ENCODE results near the gene VWA8.

Gene VWA8

DNA sequence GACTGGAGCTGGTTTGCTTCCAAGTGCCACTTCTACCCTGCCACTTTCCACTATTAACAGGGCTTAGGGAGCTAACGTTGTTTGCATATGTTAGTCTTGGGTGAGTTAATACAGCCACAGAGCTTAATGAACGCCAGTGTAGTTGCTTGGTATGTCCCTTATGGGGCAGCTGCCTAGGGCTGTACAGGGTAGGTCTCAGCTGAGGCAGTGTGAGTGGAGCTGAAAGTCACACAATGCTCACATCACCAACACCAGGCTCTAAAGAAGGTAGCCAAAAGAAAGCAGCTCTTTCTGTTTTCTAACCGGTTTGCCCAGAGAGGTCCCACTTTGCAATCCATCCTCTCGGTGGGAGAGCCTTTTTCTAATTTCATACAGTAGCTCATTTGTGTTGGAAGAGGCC lies 317.4 kb downstream of the VWA8 start:
- peaks cover 28% of the 10 kb centered on the region for H3K4me1 ChIP-seq (ENCODE audit: control insufficient read depth, low read length)
- no peaks in the 10 kb centered on the region for H3K27me3 ChIP-seq (ENCODE audit: control insufficient read depth, low read length)
- TF ChIP-seq, protein P1, sequence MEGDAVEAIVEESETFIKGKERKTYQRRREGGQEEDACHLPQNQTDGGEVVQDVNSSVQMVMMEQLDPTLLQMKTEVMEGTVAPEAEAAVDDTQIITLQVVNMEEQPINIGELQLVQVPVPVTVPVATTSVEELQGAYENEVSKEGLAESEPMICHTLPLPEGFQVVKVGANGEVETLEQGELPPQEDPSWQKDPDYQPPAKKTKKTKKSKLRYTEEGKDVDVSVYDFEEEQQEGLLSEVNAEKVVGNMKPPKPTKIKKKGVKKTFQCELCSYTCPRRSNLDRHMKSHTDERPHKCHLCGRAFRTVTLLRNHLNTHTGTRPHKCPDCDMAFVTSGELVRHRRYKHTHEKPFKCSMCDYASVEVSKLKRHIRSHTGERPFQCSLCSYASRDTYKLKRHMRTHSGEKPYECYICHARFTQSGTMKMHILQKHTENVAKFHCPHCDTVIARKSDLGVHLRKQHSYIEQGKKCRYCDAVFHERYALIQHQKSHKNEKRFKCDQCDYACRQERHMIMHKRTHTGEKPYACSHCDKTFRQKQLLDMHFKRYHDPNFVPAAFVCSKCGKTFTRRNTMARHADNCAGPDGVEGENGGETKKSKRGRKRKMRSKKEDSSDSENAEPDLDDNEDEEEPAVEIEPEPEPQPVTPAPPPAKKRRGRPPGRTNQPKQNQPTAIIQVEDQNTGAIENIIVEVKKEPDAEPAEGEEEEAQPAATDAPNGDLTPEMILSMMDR (IDR thresholded peaks at IDR 0.05; ENCODE audit: low read depth, low read length, poor library complexity, severe bottlenecking): no peak
- TF ChIP-seq EZH2phosphoT487 (IDR thresholded peaks at IDR 0.05; ENCODE audit: borderline replicate concordance, low read length): no peak

DNA sequence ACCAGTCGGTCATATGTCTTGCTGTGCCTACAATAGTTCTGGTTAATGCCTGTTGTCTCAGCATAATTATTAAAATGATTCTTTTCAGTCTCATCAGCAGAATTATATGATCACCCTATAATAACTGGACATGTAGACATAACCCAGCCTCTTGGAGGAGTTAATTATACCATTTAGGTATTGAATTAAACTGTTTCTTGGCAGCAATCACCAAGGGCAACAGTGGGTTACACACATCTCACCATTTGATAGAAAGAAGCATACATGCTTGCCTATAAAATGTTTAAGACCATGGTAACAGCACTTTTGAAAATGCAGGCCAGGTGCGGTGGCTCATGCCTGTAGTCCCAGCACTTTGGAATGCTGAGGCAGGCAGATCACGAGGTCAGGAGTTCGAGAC lies 318.9 kb downstream of the VWA8 start:
- TF ChIP-seq EZH2phosphoT487 (IDR thresholded peaks at IDR 0.05; ENCODE audit: borderline replicate concordance, low read length): no peak
- TF ChIP-seq, protein P1 (IDR thresholded peaks at IDR 0.05; ENCODE audit: low read depth, low read length, poor library complexity, severe bottlenecking): no peak
- peaks cover 28% of the 10 kb centered on the region for H3K4me1 ChIP-seq (ENCODE audit: control insufficient read depth, low read length)

More for the DNA sequence above, 317.4 kb downstream of the VWA8 start:
- H4K20me1 ChIP-seq (ENCODE audit: control insufficient read depth, insufficient read depth, low read depth, low read length): no peaks in the 10 kb centered on the region
- H3K27ac ChIP-seq (ENCODE audit: low read depth, low read length): no peak overlapping the region
- no peak overlapping the region for H3K4me2 ChIP-seq (ENCODE audit: low read length)
- H3K79me2 ChIP-seq (ENCODE audit: control insufficient read depth, low read length): no peaks in the 10 kb centered on the region
- H3F3A ChIP-seq (ENCODE audit: control insufficient read depth, insufficient read depth): no peaks in the 10 kb centered on the region
- H3K4me3 ChIP-seq (ENCODE audit: low read length): no peak overlapping the region
- no peaks in the 10 kb centered on the region for H3K36me3 ChIP-seq (ENCODE audit: control insufficient read depth, low read length)
- no peaks in the 10 kb centered on the region for H3K9me3 ChIP-seq (ENCODE audit: control insufficient read depth, insufficient read depth, low read length)
- no peaks in the 10 kb centered on the region for H3K9me2 ChIP-seq (replicated peaks; ENCODE audit: control insufficient read depth, low read length)

DNA sequence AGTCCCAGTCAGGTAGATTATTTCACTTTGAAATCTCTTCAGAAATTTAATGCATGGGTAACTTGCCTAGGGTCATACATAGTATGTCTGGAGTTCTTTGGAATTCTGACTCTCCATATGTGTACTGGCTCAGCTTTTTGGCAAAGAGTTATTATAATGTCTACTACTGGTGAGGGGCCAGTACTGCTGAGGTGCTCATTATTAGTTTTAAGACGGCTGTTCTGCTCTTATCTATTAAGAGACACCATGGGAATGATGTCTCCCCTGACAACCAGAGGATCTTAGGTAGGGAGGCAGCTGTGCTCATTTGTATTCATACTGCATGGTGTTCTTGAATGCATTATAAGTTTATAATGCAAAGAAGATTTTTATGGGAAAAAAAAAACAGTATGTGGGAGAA lies 319.5 kb downstream of the VWA8 start:
- Histone ChIP-seq H3K4me1 (ENCODE audit: control insufficient read depth, low read length) (peaks cover 28% of the 10 kb centered on the region), H3K27ac (ENCODE audit: low read depth, low read length) (no peak overlapping the region), H4K20me1 (ENCODE audit: control insufficient read depth, insufficient read depth, low read depth, low read length) (no peaks in the 10 kb centered on the region), H3K36me3 (ENCODE audit: control insufficient read depth, low read length) (no peaks in the 10 kb centered on the region), H3K9me2 (replicated peaks; ENCODE audit: control insufficient read depth, low read length) (no peaks in the 10 kb centered on the region), H3K4me2 (ENCODE audit: low read length) (no peak overlapping the region), H3K9me3 (ENCODE audit: control insufficient read depth, insufficient read depth, low read length) (no peaks in the 10 kb centered on the region), H3K27me3 (ENCODE audit: control insufficient read depth, low read length) (no peaks in the 10 kb centered on the region), H3F3A (ENCODE audit: control insufficient read depth, insufficient read depth) (no peaks in the 10 kb centered on the region), H3K79me2 (ENCODE audit: control insufficient read depth, low read length) (no peaks in the 10 kb centered on the region), H3K4me3 (ENCODE audit: low read length) (no peak overlapping the region)
- TF ChIP-seq, protein P1 (IDR thresholded peaks at IDR 0.05; ENCODE audit: low read depth, low read length, poor library complexity, severe bottlenecking): no peak
- TF ChIP-seq EZH2phosphoT487 (IDR thresholded peaks at IDR 0.05; ENCODE audit: borderline replicate concordance, low read length): no peak

More for the DNA sequence above, 318.9 kb downstream of the VWA8 start:
- H3K79me2 ChIP-seq (ENCODE audit: control insufficient read depth, low read length): no peaks in the 10 kb centered on the region
- H3K4me3 ChIP-seq (ENCODE audit: low read length): no peak overlapping the region
- no peaks in the 10 kb centered on the region for H3K27me3 ChIP-seq (ENCODE audit: control insufficient read depth, low read length)
- H3K9me2 ChIP-seq (replicated peaks; ENCODE audit: control insufficient read depth, low read length): no peaks in the 10 kb centered on the region
- no peaks in the 10 kb centered on the region for H4K20me1 ChIP-seq (ENCODE audit: control insufficient read depth, insufficient read depth, low read depth, low read length)
- H3K36me3 ChIP-seq (ENCODE audit: control insufficient read depth, low read length): no peaks in the 10 kb centered on the region
- no peaks in the 10 kb centered on the region for H3F3A ChIP-seq (ENCODE audit: control insufficient read depth, insufficient read depth)
- H3K27ac ChIP-seq (ENCODE audit: low read depth, low read length): no peak overlapping the region
- H3K9me3 ChIP-seq (ENCODE audit: control insufficient read depth, insufficient read depth, low read length): no peaks in the 10 kb centered on the region
- no peak overlapping the region for H3K4me2 ChIP-seq (ENCODE audit: low read length)
